Large intestine (tissue), 3 donors: Measurements from ENCODE around the gene PHF10. TPM values are rescaled to one million over a fixed set of nuclear protein-coding genes. Genes with fewer than 3 reads are reported as not detected.

Experiments
- DNase-seq, 2 donors: peaks; one replicate each; pipeline versions ENCODE4 v3.0.0 to v3.0.0-alpha.2; 2013
- H3K27ac ChIP-seq: one replicate; pipeline ENCODE4 v1.5.1; 2013; ENCODE audit warnings: low read length
- H3K27me3 ChIP-seq: 2 replicates; pipeline ENCODE4 v1.6.1; 2013; ENCODE audit warnings: low read length; ENCODE audit not compliant: control insufficient read depth, insufficient read depth
- H3K36me3 ChIP-seq: 2 replicates; pipeline ENCODE4 v1.6.1; 2013; ENCODE audit warnings: low read length; ENCODE audit not compliant: control insufficient read depth, insufficient read depth
- H3K4me1 ChIP-seq: one replicate; pipeline ENCODE4 v1.6.1; 2013; ENCODE audit warnings: low read length; ENCODE audit not compliant: control insufficient read depth, insufficient read depth
- H3K4me3 ChIP-seq: one replicate; pipeline ENCODE4 v1.5.1; 2013; ENCODE audit warnings: low read length
- H3K9me3 ChIP-seq: one replicate; pipeline ENCODE4 v1.6.1; 2013; ENCODE audit warnings: mild to moderate bottlenecking, low read depth, low read length, moderate library complexity; ENCODE audit not compliant: control insufficient read depth
- WGBS: methylation state at CpG from one replicate; pipeline ENCODE4 v1.1.5; 2013; ENCODE audit warnings: low lambda C conversion rate; ENCODE audit not compliant: insufficient coverage; 5-methylcytosine and 5-hydroxymethylcytosine counted together
- polyA plus RNA-seq: library from polyadenylated mRNA; unstranded; fragments of 120-200 nt; gene quantifications from one replicate; pipeline ENCODE4 v1.2.1, GENCODE V29; 2013

PHF10 gene
- polyA plus RNA-seq, 1 donor = 85.1 TPM

DNA sequence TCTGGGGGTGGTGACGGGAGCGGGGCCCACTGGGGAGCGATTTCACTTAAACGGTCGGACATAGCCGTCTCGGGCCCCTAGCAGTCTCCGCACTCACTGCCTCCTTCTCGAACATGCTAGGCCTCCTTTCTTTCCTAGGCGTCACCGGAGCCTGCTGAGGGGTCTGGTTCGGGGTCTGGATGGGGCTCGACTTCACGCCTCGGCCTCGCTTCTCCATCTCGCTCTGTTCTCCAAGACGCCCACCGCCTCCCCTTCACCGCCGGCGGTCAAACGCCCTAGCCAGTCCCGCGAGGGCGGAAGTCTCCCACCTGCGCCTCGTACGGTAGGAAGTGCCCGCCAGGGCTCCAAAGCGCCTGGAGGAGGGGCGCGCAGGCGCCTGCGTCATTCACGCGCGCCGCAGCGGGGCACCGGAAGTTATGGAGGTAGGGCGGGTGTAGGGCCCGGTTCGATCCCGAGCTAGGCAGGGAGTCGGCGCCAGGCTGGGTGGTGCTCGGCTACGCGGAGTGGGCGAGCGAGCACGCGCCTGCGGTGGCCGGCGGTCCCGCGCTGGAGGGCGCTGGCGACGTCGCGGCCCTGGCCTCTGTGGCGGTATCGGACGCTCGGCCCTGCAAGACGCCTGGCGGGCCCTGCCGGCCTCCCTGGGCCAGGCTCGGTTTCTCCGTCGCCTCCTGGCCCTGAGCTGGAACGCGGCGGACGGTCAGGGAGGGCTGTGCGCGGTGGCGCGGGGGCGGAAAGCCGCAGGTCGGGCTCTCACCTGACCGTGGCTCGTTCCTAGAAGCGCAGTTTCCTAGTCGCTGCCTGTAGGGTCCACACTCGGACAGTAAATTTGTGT, 27.2 kb upstream of the PHF10 start, which contains the start of the genes DYNLT2 and ERMARD:
Gene DYNLT2 (minus strand): TSS at position 331 of the 832 bp plus-strand sequence. CDS start 114 bp downstream, at position 217.
Gene ERMARD (plus strand): TSS at position 381 of the 832 bp plus-strand sequence. CDS start 36 bp downstream, at position 417.
- no peaks in the 10 kb centered on the region for H3K27me3 ChIP-seq
- peak within 1 kb of the TSS; percentile 85 for H3K4me3 ChIP-seq
- H3K36me3 ChIP-seq = peaks cover 3% of the 10 kb centered on the region
- no CpG with 5 or more reads among the region's 90 CpGs for WGBS
- H3K4me1 ChIP-seq = peaks cover 4% of the 10 kb centered on the region
- peak; percentile 96 to 98 for DNase-seq
- no peaks in the 10 kb centered on the region for H3K9me3 ChIP-seq
- peak within 1 kb of the TSS; percentile 98 for H3K27ac ChIP-seq

DNA sequence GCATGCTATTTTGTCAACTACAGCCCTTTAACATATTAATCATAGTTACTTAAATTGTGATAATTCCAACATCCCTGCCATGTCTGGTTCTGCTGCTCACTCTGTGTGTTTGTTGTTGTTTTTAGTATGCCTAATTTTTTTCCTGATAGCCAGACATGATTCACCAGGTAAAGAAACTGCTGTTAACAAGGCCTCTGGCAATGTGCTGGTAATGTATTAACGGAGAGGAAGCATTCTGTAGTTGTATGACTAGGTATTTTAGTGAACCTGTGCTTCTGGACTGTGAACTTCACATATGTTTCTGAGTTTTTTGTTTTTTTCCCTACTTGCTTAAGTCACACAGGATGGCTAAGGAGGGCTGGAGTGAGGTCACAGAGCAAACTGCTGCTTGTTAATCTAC, 22.3 kb upstream of the PHF10 start:
- H3K4me3 ChIP-seq = no peak overlapping the region
- WGBS = no CpG with 5 or more reads among the region's 1 CpG
- DNase-seq = no peak

DNA sequence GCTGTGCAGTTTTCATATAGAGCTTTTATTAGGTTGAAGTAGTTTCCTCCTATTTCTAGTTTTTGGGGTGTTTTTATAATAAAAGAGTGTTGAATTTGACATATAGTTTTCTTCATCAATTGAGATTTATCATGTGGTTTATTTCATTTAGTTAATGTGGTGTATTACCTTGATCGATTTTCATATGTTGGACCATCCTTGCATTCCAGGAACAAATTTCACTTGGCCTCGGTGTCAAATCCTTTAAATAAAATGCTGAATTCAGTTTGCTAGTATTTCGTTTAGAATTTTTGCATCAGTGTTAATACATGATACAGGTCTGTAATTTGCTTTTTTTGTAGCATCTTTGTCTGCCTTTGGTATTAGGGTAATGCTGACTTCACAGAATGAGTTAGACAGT, 21.1 kb upstream of the PHF10 start:
- Histone ChIP-seq H3K9me3 (no peaks in the 10 kb centered on the region), H3K36me3 (no peaks in the 10 kb centered on the region), H3K4me1 (peaks cover 4% of the 10 kb centered on the region), H3K27ac (no peak overlapping the region), H3K27me3 (no peaks in the 10 kb centered on the region), H3K4me3 (no peak overlapping the region)
- 80% methylated on average over 1 of the region's 3 CpGs for WGBS
- DNase-seq = no peak

More for the DNA sequence above, 22.3 kb upstream of the PHF10 start:
- H3K9me3 ChIP-seq = no peaks in the 10 kb centered on the region
- no peak overlapping the region for H3K27ac ChIP-seq
- H3K4me1 ChIP-seq = peaks cover 4% of the 10 kb centered on the region
- no peaks in the 10 kb centered on the region for H3K27me3 ChIP-seq
- H3K36me3 ChIP-seq = no peaks in the 10 kb centered on the region

DNA sequence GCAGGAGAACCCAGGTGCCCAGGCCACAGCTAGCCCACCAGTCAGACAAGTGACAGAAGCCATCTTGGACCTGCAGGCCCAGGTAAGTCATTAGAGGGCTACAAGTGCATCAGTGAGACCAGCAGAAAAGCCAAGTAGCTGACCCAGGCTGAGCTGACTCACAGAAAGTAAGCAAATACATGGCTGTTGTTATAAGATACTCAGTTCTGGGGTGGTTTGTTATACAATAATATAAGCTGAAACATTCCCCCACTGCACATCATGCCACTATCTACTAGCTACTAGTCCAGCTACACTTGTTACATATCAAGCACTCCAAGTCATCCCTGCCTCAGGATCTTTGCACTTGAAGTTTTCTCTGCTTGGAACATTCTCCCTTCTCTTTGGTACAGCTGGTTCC, 17.0 kb upstream of the PHF10 start:
- Histone ChIP-seq H3K27me3 (no peaks in the 10 kb centered on the region), H3K4me3 (no peak overlapping the region), H3K27ac (no peak overlapping the region), H3K9me3 (no peaks in the 10 kb centered on the region), H3K36me3 (no peaks in the 10 kb centered on the region), H3K4me1 (no peaks in the 10 kb centered on the region)
- DNase-seq = no peak

DNA sequence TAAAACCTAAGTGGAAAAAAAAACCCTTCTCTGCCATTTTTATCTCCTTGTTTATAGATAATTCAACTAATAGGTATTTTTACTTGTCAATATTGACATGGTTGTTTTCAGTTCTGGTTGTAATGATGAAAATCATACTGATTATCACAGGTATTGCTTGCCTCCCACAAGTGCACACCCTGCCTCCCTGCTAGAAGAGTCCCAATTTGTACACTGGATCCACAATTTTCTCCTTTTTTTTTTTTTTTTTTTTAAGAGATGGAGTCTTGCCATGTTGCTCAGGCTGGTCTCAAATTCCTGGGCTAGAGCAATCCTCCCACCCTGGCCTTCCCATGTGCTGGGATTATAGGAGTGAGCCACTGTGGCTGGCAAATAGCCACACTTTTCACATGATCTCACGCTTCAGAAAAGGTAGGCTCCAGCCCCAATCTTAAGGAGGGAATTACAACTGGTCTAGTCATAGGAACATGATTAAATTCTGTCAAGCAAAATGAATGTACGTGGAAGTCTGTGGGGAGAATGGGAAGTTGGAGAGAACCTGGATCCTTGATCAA, 14.8 kb upstream of the PHF10 start:
- DNase-seq = no peak
- Histone ChIP-seq H3K9me3 (no peaks in the 10 kb centered on the region), H3K27me3 (no peaks in the 10 kb centered on the region), H3K27ac (no peak overlapping the region), H3K36me3 (no peaks in the 10 kb centered on the region), H3K4me1 (no peaks in the 10 kb centered on the region), H3K4me3 (no peak overlapping the region)
- WGBS = no CpG with 5 or more reads among the region's 2 CpGs

DNA sequence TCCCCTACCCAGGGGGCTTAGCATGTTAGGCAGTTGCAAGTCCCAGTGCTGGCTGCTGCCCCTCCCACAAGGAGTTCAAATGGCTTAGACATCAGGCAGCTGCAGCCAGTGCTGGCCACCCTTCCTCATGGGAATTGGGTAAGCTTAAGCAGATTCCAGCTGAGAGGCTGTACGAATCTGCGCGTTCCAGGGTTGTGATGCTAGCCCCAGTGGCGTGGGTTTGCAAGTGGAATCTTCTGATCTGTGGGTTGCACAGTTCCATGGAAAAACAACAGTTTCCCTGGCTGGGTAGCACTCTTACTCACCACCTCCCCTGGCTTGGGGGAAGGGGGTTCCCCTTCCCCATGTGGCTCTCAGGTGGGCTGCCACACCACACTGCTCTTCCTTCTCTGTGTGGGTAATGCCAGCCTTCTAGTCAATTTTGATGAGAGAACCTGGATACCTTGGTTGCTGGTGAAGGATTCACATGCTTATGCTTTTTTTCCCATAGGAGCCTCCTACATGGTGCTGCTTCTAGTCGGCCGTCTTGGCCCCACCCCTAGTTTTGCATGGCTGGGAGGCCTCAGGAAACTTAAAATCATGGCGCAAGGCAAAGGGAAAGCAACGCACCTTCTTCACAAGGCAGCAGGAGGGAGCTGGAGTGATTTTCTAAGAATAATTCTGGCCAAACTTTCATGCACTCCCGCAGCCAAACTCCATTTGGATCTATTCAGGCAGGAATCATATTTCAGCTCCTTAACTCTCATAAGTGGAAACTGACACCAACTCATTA, 14.1 kb upstream of the PHF10 start:
- Histone ChIP-seq H3K27ac (no peak overlapping the region), H3K36me3 (no peaks in the 10 kb centered on the region), H3K4me1 (no peaks in the 10 kb centered on the region), H3K4me3 (no peak overlapping the region), H3K9me3 (no peaks in the 10 kb centered on the region), H3K27me3 (no peaks in the 10 kb centered on the region)
- 100% methylated on average over 1 of the region's 9 CpGs for WGBS
- no peak for DNase-seq

DNA sequence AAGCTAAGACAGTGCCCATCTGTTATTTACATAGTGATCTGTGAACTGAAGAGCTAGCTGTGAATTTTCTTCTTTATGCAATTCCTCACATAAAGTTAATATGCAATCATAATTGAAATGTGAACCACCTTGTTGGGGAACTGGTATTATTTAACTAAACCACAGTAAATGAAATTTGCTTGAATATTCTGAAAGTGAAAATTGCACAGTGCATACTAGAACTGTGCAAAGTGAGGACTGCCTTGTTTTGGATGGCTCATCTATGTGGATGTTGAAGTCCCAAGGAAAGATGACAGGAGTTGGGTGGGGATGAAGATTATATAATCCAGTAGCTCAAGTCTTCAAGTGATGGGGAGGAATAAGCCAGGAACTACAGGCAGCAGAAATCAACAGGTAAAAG, 5.7 kb upstream of the PHF10 start:
- H3K27me3 ChIP-seq = no peaks in the 10 kb centered on the region
- H3K4me1 ChIP-seq = no peaks in the 10 kb centered on the region
- no peaks in the 10 kb centered on the region for H3K9me3 ChIP-seq
- H3K36me3 ChIP-seq = no peaks in the 10 kb centered on the region
- no peak for DNase-seq
- H3K4me3 ChIP-seq = no peak overlapping the region
- no peak overlapping the region for H3K27ac ChIP-seq

DNA sequence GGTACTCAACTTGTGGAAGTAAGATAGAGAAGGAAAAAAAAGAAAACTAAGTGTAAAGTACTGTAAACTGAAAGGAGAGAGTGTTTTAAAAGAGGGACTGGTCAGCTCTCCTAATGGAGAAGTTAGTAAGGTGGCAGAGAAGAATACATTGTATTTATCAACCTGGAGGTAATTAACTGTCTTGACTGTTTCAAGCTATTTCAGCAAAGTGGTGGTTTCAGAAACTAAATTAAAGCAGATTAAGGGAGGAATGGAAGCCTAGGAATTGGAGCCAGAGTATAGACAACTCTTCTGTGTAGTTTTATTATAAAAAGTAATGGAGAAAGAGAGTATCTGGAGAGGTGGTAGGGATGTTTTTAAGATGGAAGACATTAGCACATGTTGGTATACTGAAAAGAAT, 2.7 kb upstream of the PHF10 start:
- no peak overlapping the region for H3K4me3 ChIP-seq
- no peaks in the 10 kb centered on the region for H3K9me3 ChIP-seq
- H3K27ac ChIP-seq = no peak overlapping the region
- H3K36me3 ChIP-seq = no peaks in the 10 kb centered on the region
- DNase-seq = no peak
- no peaks in the 10 kb centered on the region for H3K27me3 ChIP-seq
- H3K4me1 ChIP-seq = peaks cover under 1% of the 10 kb centered on the region

DNA sequence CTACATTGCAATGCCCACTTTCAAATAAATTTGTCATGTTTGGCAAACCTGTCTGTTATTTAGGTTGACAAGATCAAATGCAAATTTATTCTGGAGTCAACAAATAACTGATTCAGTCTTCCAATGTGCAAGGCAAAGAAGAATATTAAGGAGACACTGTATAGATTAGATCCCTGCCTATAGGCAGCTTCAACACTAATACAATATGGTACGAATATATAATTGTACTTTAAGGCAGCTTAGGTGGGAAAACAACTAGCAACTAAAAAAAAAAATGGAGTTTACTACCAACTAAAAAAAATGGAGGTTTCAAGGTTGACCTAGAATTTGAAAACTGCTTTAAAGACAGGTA, 1.7 kb upstream of the PHF10 start:
- DNase-seq = no peak
- no peak overlapping the region for H3K27ac ChIP-seq
- no CpG with 5 or more reads among the region's 1 CpG for WGBS

DNA sequence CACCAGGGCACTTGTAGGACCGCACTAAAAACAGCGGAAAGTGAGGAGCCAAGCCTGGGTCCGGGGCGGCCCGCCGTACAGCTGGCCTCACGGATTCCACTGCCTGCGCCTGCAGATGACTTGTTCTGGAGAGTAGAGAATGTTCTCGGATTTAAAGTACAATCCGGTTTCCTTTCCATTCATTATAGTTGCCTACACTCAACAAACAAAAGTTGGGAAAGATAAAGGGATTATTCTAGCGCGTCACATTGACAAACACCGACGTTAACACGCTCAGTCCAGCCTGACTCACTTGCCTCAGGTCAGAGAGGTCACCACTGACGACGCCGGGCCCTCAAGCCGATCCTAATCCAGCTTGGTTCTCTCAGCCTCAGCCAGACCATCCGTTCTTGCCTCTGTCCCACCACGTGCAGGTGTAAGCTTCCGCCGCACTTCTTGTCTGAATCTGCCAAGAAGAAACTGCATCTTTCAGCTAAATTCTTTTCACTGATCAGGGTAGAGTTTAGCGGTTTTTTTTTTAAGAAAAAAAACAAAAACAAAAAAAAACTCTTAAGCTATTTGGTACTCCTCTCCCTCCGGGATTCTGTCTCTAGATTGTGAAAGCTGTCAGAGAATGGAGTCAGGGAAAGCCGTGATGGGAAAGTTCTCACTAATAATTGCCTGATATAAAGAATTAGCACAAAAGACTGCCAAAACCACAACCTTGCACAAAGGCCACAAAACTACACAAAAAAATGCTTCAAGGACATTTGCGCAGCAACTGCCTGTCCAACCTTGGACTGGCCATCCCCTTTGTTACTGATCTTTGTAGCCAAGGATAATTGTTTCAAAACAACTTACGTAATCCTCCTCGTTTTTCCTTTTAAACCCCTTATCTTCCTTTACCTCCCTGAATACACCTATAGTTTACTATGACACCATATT, 1.1 kb upstream of the PHF10 start:
- DNase-seq = peak; percentile 24 to 74
- Histone ChIP-seq H3K4me1 (peaks cover 6% of the 10 kb centered on the region), H3K27ac (peak overlapping the region; percentile 89), H3K4me3 (peak overlapping the region; percentile 69), H3K27me3 (no peaks in the 10 kb centered on the region), H3K36me3 (no peaks in the 10 kb centered on the region), H3K9me3 (no peaks in the 10 kb centered on the region)
- 13% methylated on average over 8 of the region's 29 CpGs for WGBS

More for the DNA sequence above, 1.7 kb upstream of the PHF10 start:
- H3K36me3 ChIP-seq = no peaks in the 10 kb centered on the region
- no peaks in the 10 kb centered on the region for H3K27me3 ChIP-seq
- no peaks in the 10 kb centered on the region for H3K9me3 ChIP-seq
- H3K4me3 ChIP-seq = no peak overlapping the region
- peaks cover 6% of the 10 kb centered on the region for H3K4me1 ChIP-seq
